ENCODE results near the gene NPDC1. TPM values are rescaled to one million over a fixed set of nuclear protein-coding genes. Genes with fewer than 3 reads are reported as not detected.

NPDC1 gene
- total RNA-seq, 1 experiment from 2014 or later = 73.9 TPM

GRCh38 chr9:137070201-137070905 is 24.4 kb upstream of the NPDC1 start, which contains the start of gene SAPCD2:
SAPCD2 (minus strand) TSS chr9:137070557; CDS start chr9:137070460, 97 bp downstream.
- POLR2A ChIA-PET (ENCODE audit: low non-redundant PET) = interaction anchor here (0.5 to 0.7 kb wide), 5 partner anchors 16 to 281 kb away, joined by 3 to 7 read pairs (median 4); partner anchors contain the start of gene MAN1B1
- Histone ChIP-seq H3K27me3 (replicated peaks; ENCODE audit: insufficient read depth, low read depth, low read length, poor library complexity) (no peaks in the 10 kb centered on the region), H3K36me3 (ENCODE audit: insufficient read depth, low read length, poor library complexity, severe bottlenecking) (peaks cover under 1% of the 10 kb centered on the region), H3K4me3 (ENCODE audit: low read depth, low read length, poor library complexity, severe bottlenecking) (peak within 1 kb of the TSS; percentile 61), H3K27ac (ENCODE audit: low read depth, low read length, poor library complexity, severe bottlenecking) (peak within 1 kb of the TSS; percentile 68), H3K9me3 (ENCODE audit: low read depth, low read length, poor library complexity, severe bottlenecking) (no peaks in the 10 kb centered on the region), H3K4me1 (ENCODE audit: insufficient read depth, low read length, poor library complexity, severe bottlenecking) (peaks cover 15% of the 10 kb centered on the region)
- TF ChIP-seq EZH2 (IDR thresholded peaks at IDR 0.05; ENCODE audit: borderline replicate concordance, low read depth, low read length, poor library complexity, severe bottlenecking) (no peak), CTCF (conservative IDR thresholded peaks at IDR 0.05; ENCODE audit: low read depth, low read length) (no peak)
- CTCF ChIA-PET = interaction anchor here (0.7 to 1.8 kb wide), 6 partner anchors 18 to 236 kb away, joined by 3 to 6 read pairs (median 4); no protein-coding TSS in a partner anchor
- DNase-seq (ENCODE audit: low spot score) = peak; percentile 95
- intact Hi-C loops (cut with micrococcal nuclease; ENCODE audit: unreplicated experiment) = no loop called here
- no TSS peak for BruUV-seq (replicated peaks)

- no TSS peak for BruUV-seq (replicated peaks)
- ChIA-PET CTCF (interaction anchor here (0.6 to 1.8 kb wide), 4 partner anchors 17 to 369 kb away, joined by 3 to 4 read pairs (median 4); no protein-coding TSS in a partner anchor), POLR2A (ENCODE audit: low non-redundant PET) (interaction anchor here (0.7 kb wide), 1 partner anchor 17 kb away, joined by 7 read pairs; the partner anchor contains the start of gene MAN1B1)
- TF ChIP-seq EZH2 (IDR thresholded peaks at IDR 0.05; ENCODE audit: borderline replicate concordance, low read depth, low read length, poor library complexity, severe bottlenecking) (no peak), CTCF (conservative IDR thresholded peaks at IDR 0.05; ENCODE audit: low read depth, low read length) (no peak)
- Histone ChIP-seq H3K27me3 (replicated peaks; ENCODE audit: insufficient read depth, low read depth, low read length, poor library complexity) (no peaks in the 10 kb centered on the region), H3K9me3 (ENCODE audit: low read depth, low read length, poor library complexity, severe bottlenecking) (no peaks in the 10 kb centered on the region), H3K4me3 (ENCODE audit: low read depth, low read length, poor library complexity, severe bottlenecking) (peak overlapping the region; percentile 61), H3K36me3 (ENCODE audit: insufficient read depth, low read length, poor library complexity, severe bottlenecking) (peaks cover 7% of the 10 kb centered on the region), H3K27ac (ENCODE audit: low read depth, low read length, poor library complexity, severe bottlenecking) (peak overlapping the region; percentile 68), H3K4me1 (ENCODE audit: insufficient read depth, low read length, poor library complexity, severe bottlenecking) (peaks cover 15% of the 10 kb centered on the region)
- no peak for DNase-seq (ENCODE audit: low spot score)
- intact Hi-C loops (cut with micrococcal nuclease; ENCODE audit: unreplicated experiment) = no loop called here
These were observed 23.6 kb upstream of the NPDC1 start for GRCh38 chr9:137069508-137070091.

GRCh38 chr9:137068539-137069507 is 22.8 kb upstream of the NPDC1 start:
- ChIA-PET CTCF (interaction anchor here (0.6 to 2.0 kb wide), 8 partner anchors 16 to 368 kb away, joined by 3 to 11 read pairs (median 5); partner anchors contain the start of gene MAN1B1), POLR2A (ENCODE audit: low non-redundant PET) (no interaction called here)
- Histone ChIP-seq H3K4me1 (ENCODE audit: insufficient read depth, low read length, poor library complexity, severe bottlenecking) (peaks cover 15% of the 10 kb centered on the region), H3K27ac (ENCODE audit: low read depth, low read length, poor library complexity, severe bottlenecking) (no peak overlapping the region), H3K4me3 (ENCODE audit: low read depth, low read length, poor library complexity, severe bottlenecking) (peak overlapping the region; percentile 61), H3K27me3 (replicated peaks; ENCODE audit: insufficient read depth, low read depth, low read length, poor library complexity) (no peaks in the 10 kb centered on the region), H3K36me3 (ENCODE audit: insufficient read depth, low read length, poor library complexity, severe bottlenecking) (peaks cover 7% of the 10 kb centered on the region), H3K9me3 (ENCODE audit: low read depth, low read length, poor library complexity, severe bottlenecking) (no peaks in the 10 kb centered on the region)
- no TSS peak for BruUV-seq (replicated peaks)
- TF ChIP-seq CTCF (conservative IDR thresholded peaks at IDR 0.05; ENCODE audit: low read depth, low read length) = no peak
- no peak for TF ChIP-seq EZH2 (IDR thresholded peaks at IDR 0.05; ENCODE audit: borderline replicate concordance, low read depth, low read length, poor library complexity, severe bottlenecking)
- intact Hi-C loops (cut with micrococcal nuclease; ENCODE audit: unreplicated experiment) = no loop called here
- no peak for DNase-seq (ENCODE audit: low spot score)

Measured in A673 (cell line).